GM18861 (cell line): ENCODE measurements around the gene FCER2.

Experiments used
- ATAC-seq: cut with Tn5 transposase; IDR thresholded peaks from one replicate; pipeline ENCODE4 v1.9.1; 2021; ENCODE audit not compliant: unreplicated experiment

The FCER2 gene

DNA sequence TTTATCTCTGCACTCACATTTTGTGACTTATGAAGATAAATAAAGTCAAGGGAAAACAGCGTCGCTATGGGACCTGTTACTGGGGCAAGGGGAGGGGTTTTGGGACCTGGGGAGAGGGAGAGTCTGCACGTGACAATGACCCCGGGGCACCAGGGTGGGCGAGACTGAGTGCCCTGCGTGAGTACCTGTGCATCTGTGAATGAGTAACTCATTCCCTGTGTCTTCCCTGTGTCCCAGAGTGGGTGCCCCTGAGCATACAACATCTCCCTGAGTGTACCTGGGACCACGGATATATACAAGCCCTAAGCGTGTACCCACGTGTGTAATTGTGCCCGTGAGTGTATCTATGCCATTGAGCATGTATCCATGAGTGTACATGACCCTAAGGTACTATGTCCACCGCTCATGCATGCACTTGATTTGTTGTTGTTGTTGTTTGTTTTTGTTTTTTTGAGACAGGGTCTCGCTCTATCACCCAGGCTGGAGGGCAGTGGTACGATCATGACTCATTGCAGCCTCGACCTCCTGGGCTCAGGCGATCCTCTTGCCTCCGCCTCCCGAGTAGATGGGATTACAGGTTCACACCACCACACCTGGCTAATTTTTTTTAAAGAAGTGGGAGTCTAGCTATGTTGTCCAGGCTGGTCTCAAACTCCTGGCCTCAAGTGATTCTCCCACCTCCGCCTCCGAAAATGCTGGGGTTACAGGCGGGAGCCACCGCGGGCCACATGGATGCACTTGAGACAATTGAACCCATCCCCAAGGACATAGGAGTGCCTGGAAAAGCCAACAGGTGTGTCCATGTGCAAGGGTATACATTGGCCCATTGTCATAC is 21.9 kb downstream of the FCER2 start:
- ATAC-seq = no peak

DNA sequence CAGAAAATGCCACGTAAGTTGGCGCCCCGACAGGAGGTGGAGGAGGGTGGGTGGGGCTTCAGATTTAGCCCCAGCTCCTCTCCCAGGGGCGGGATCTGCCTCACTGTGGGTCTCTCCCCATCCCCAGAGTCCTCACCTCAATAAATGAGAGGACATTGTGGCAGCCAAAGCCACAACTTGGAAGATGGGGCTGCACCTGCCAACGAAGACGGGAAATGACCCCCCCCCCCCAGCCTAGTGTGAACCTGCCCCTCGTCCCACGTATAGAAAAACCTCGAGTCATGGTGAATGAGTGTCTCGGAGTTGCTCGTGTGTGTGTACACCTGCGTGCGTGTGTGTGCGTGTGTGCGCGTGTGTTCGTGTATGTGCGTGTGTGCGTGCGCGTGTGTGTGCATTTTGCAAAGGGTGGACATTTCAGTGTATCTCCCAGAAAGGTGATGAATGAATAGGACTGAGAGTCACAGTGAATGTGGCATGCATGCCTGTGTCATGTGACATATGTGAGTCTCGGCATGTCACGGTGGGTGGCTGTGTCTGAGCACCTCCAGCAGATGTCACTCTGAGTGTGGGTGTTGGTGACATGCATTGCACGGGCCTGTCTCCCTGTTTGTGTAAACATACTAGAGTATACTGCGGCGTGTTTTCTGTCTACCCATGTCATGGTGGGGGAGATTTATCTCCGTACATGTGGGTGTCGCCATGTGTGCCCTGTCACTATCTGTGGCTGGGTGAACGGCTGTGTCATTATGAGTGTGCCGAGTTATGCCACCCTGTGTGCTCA is 22.8 kb downstream of the FCER2 start:
- ATAC-seq = peak; percentile 41

DNA sequence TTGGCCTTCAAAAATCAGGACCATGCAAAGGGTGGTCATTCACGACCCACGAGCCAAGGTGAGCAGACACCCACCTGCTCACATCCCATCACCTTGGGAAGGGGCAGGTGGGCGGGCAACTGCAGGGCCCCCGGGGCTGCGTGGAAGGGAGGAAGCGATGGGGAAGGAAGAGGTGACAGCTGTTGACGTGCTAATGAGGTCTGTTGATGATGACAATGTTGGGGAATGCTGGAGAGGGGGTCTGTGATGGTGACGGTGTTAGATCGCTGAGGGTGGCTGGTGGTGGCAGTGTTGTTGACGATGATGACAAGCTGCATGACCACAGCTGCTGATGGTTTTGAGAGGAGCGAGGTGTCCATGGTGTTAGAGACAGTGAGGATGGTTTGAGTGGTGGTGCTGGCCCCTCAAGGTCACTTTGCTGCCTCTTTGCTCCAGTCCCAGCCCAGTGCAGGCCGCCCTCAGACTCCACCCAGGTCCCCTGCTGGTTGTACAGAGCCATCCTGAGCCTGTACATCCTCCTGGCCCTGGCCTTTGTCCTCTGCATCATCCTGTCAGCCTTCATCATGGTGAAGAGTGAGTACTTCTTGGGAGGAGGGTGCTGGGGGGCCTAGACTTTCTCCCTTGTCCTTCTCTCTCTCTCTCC is 24.1 kb downstream of the FCER2 start:
- ATAC-seq = no peak

DNA sequence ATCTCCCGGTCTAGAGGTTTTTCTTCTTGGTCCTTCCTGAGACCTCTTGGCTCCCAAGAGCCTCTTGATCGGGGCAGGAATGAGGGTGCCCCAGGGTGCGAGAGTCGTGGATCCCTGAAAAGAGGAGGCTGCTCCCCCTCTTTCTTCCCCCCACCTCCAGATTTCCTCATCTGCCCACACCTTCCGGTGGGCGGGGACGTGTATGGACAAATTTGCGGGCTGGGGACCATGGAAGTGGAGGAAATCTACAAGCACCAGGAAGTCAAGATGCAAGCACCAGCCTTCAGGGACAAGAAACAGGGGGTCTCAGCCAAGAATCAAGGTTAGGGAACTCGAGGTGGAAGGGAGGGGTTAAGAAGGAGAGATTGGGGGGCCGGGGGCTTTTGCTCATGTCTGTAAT is 25.1 kb downstream of the FCER2 start, which contains the start of gene MCEMP1:
MCEMP1 (plus strand) TSS at position 237 of the 400 bp plus-strand sequence; CDS start at position 268, 31 bp downstream.
- ATAC-seq = no peak

DNA sequence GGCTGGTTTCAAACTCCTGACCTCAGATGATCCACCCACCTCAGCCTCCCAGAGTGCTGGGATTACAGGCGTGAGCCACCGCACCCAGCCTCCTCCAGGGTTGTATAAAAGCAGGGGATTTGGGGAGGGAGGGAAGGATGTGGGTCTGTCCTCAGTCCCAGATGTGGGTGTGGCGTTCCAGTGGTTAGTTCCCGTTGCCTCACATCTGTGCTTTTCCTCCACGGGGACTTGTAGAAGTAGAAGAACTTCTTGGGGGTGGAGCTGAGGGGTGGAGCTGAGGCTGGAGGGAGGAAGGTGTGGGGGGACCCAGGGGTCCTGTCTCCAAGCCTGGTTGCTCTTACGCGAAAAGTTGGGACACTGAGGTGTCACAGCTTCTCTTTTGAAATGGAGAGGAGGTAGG is 25.6 kb downstream of the FCER2 start:
- no peak for ATAC-seq

DNA sequence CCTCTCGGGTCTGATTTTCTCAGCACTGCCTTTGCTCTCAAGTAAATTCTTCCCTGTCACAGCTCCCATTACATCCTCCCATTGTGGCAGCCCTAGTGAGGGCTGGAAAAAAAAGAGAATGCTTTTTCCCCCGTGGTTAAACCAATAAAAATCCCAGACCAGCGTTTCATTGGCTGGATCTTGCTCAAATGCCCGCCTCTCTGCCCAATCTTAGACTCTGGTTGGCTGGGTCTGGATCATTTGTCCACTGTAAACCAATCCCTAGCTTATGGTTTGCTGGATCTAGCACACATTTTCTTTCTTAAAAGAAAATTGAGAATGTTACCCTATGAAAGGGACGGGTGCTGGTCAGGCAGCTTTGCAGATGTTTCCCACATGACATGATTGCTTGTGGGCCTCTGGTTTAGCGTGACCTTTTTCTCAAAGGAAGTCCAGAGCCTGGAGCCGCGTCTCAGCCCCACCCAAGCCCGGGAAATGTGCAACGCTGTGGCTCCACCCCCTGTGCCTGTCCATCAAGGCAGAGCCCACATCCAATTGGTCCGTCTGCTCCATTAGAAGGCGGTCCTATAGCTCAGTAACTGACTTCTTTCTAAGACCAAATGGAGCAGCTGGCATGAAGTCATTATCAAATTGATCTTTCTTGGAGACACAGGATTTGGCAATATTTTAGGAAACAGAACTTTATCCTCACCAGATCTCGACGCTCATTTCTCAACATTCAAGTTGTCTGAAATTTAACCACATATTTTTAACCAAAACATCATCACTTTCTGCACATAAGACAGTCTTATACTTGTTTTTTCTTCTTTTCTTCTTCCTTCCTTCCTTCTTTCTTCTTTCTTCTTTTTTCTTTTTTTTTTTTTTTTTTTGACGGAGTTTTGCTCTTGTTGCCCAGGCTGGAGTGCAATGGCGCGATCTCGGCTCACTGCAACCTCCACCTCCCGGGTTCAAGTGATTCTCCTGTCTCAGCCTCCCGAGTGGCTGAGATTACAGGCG is 27.6 kb downstream of the FCER2 start:
- no peak for ATAC-seq

DNA sequence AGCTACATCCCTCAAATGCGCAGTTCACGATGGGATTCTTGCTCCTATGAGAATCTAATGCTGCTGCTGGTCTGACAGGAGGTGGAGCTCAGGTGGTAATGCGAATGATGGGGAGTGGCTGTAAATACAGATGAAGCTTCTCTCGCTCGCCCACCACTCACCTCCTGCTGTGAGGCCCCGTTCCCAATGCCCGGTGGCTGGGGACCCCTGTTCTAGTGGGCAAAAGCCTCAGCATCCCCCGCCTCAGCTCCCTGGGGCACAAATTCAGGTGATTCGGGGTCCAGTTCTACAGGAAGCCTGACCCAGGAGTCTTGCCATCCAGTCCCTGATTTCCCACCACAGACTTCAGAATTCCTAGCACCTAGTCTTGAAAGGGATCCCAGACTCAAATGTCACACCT is 29.4 kb downstream of the FCER2 start:
- ATAC-seq = no peak

DNA sequence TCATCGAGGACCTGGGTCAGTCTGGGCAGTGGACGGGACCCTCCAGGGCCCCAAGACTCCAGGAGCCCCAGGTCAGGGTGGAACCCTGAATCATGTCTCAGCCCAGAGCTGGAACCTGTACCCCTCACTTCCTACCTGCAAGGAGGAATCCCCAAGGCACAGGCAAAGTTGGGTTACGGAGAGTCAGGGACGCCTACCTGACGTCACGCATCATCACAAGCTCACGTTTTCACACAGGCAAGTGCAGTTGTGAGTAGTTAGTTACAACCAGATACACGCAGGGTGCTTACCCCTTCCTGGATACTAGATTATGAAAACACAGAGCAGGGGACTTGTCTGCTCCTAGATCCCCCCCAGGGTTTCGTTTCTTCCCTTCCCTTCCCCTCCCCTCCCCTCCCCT is 31.1 kb downstream of the FCER2 start:
- no peak for ATAC-seq

DNA sequence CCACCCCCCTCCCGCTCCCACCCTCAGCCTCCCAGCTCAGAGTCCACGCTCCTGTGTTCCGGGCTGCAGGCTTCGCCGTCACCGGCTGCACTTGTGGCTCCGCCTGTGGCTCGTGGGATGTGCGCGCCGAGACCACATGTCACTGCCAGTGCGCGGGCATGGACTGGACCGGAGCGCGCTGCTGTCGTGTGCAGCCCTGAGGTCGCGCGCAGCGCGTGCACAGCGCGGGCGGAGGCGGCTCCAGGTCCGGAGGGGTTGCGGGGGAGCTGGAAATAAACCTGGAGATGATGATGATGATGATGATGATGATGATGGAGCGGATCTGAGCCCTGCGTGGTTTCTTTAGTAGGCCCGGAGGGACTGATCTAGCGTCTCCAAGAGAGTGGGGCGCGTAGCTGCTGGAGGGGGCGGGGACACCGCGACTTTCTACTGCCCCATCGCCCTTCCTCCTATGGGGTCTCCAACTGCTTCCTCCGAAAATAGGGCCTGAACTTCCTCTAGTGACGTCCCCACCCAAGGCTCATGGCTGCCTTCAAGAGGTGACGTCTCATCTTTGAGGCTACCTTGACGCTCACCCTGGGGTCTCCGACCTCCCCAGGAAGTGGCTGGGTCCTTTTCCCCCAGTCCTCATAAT is 31.7 kb downstream of the FCER2 start:
- no peak for ATAC-seq

DNA sequence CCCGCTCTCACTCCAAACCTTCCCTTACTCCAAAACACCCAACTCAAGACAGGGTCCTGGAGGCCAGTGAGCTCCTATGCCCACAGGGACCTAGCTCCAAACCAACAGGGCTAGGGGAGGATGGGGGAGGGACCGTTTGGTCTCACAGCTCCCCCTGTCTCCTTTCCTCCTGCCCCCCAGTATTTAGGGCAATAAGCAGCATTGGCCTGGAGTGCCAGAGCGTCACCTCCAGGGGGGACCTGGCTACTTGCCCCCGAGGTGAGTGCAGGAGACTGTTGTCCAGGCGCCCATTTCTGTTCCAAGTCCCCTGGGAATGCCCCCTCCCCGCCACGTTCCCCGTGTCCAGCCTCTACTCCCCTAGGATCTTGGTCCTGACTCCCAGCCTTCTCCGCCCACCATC is 32.3 kb downstream of the FCER2 start:
- no peak for ATAC-seq

DNA sequence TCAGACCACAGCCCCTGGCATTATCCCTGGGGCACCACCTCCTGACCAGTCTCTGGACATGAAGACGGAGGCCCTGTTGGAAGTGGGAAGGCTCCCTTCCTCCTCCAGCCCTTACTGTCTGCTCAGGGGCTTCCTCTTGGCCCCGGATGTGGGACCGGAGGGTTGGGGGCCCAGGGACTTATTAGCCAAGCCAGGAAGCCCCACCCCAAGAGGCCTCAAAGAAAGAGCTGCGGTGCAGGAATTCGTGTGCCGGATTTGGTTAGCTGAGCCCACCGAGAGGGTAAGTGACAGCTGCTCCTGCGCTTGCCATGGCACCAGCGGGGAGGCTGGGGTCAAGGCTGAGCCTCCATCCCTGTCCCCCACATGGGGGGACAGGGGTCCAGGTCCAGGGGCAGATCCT is 33.1 kb downstream of the FCER2 start, which contains the start of gene RETN:
RETN (plus strand) TSS at position 208 of the 400 bp plus-strand sequence. CDS start 278 bp downstream, outside the sequence.
- ATAC-seq = no peak

DNA sequence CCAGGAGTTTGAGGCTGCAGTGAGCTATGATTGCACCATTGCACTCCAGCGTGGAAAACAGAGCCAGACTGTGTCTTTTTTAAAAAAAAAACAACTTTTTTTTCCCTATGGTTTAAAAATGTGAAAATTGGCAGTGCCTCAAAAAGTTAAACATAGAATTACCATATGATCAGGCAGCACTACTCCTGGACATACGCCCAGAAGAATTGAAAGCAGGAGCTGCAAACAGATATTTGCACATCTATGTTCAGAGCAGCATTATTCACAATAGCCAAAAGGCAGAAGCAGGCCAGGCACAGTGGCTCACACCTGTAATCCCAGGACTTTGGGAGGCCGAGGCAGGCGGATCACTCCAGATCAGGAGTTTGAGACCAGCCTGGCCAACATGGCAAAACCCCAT is 36.9 kb downstream of the FCER2 start:
- no peak for ATAC-seq

DNA sequence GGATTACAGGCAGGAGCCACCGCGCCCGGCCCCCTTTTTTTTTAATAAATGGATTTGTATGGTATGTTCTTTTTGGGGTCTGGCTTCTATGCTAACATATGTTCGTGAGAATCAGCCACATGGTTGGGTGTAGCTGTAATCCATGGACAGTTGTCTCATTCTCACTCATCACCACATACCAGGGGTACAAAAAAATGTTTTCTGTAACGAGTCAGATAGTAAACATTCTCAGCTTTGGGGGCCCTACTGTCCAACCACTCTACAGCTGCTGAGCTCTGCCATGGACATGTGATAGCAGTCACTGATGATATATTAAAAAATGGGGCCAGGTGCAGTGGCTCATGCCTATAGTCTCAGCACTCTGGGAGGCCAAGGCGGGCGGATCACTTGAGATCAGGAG is 38.2 kb downstream of the FCER2 start:
- ATAC-seq = no peak

DNA sequence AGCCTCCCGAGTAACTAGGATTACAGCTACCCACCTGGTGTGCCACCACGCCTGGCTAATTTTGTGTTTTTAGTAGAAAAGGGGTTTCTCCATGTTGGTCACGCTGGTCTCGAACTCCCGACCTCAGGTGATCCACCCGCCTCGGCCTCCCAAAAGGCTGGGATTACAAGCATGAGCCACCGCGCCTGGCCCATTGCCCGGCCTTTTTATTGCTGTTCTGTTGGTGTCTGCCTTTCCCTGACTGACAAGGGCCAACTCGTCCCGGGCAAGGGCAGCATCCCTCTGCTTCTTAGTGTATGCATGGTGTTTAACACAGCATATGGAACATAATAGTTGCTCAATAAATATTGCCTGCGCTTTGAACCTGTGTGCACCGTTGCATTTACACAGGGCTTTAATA is 39.3 kb downstream of the FCER2 start:
- ATAC-seq = no peak

DNA sequence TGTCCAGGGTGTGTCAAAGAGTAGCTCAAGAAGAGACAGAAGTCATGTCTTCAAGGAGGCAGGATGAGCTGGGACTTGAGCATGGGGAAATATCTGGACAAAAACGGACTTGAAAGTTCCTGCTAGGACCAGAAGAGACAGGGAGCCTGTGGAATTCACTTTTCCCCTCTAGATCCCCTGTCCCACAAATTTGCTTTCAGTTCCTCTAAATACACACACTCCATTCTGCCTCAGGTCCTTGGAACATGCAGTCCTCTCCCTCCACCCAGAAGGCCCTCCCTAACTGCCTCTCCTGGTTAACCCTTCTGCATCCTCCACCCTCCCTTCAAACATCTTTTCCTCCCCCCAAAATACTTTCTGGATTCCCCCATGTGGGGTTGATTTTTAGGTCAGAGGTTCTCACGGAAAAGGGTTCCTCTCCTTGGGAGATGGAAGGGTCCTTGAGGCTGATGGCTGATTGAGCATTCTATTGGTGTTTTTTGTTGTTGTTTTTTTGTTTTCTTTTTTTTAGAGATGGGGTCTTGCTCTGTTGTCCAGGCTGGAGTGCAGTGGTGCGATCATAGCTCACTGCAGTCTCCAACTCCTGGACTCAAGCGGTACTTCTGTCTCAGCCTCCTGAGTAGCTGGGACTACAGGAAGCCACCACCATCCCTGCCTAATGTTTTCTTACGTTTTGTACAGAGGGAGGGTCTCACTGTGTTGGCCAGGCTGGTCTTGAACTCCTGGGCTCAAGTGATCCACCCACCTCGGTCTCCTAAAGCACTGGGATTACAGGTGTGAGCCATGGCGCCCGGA is 40.0 kb downstream of the FCER2 start:
- no peak for ATAC-seq

DNA sequence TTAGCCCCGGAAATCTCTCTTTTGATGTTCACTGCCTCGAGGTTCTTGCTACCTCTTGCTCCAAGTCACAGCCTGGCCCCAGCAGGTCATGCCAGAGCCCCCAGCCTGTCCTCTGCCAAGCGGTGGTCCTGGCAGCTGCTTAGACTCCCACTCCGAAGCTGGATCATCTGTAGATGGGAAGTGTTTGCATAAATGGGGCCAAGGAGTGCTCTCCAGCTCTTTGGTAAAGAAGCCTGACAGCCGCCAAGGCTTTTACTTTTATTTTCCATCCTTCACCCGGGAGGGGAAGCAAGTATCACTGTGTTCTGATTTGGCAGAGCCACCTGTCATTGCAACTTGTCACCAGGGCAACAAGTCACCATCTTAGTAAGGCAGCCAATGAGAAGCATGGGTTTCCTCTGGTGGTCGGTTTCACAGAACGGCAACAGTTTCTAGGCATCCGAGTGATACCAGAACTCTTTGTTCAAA is 43.7 kb downstream of the FCER2 start:
- ATAC-seq = peak; percentile 70

DNA sequence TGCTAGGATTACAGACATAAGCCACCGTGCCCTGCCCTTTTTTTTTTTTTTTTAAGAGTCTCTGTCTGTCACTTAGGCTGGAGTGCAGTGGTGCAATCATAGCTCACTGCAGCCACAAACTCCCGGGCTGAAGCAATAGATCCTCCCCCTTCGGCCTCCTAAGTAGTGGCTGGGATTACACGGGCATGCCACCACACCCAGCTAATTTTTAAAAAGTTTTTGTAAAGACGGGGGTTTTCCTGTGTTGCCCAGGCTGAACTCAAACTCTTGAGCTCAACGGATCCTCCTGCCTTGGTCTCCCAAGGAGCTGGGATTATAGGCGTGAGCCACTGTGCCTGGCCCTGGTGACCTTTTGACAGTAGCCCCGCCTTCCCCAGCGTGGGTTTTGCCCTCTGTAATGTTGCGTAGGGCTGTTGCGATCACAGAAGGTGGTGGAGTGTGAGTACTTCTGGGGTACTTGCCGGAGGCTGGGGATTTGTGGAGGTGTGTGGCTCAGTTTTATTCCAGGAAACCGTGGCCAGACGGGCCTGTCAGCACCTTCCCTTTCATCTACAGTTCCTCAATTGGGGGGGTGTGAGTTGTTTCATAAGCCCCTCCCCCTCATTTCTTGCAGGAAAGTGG is 44.7 kb downstream of the FCER2 start:
- ATAC-seq = no peak

DNA sequence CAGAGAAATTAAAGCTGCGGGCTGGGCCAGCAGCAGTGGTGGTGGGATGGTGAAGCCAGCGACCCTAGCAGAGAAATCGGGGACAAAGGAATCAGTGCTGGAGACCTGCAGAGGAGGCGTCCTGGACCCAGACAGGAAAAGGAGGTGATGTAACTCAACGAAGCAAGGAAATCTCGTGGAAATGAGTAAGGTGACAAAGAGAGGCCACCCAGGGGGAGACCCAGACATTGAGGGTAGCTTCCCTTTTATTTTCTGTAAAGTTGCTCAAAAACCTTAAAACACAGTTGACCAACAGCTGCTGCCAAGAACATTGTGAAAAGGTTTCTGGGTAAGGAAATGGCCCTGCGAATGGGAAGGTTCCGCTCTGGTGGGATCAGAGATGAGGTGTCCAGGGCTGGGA is 46.4 kb downstream of the FCER2 start:
- no peak for ATAC-seq

DNA sequence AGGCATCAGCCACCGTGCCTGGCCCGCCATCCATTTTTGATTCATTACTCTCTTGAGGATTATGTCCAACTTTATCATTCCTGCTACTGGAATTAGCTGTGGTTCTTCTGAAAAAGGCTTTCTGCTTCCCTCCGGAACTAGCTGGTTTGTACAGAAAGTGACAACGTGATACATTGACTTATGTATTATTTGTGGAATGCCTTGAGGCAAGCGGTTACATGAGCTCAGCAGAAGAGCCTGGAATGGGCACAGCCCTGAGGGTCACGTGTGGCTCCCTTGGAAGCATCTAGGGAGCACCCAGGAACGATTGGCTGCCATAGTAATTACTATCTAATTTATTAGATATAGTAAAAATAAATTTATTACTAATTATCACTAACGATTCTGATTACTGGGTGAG is 47.5 kb downstream of the FCER2 start:
- ATAC-seq = no peak
